NCI-H69 (cell line): ENCODE results near the gene KATNAL2.
A peak's percentile ranks its signal among the peaks of the same experiment; 100 is the strongest.
"Not testable (repeated sequence)": the region's sequence is repeated elsewhere in the genome, so short reads cannot be mapped to it uniquely, and the experiment has no call there.

ENCODE experiments used
- DNase-seq: peaks from one replicate; lab custom pipeline; 2025; lab: John Stamatoyannopoulos, UW

The KATNAL2 gene

DNA sequence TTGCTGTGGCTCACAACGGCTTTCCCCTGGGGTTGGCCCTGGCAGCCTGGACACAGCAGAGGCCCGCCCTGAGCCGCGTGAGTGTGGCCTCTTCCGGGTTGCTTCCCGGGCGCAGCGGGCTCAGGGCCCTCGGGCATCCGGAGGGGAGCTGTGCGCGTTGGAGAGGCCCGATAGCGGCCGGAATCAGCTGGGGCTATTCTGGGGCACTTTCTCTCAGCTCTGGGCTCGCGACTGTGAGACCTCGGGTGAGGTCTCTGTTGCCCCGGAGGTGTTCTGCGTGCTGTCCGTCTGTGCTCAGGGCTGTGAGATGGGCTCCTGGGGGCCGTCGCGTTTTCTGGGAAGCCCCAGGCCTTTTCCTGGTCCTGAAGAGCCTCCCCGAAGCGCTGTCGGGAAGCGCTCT lies 117.2 kb downstream of the KATNAL2 start:
- DNase-seq: not testable (repeated sequence)

DNA sequence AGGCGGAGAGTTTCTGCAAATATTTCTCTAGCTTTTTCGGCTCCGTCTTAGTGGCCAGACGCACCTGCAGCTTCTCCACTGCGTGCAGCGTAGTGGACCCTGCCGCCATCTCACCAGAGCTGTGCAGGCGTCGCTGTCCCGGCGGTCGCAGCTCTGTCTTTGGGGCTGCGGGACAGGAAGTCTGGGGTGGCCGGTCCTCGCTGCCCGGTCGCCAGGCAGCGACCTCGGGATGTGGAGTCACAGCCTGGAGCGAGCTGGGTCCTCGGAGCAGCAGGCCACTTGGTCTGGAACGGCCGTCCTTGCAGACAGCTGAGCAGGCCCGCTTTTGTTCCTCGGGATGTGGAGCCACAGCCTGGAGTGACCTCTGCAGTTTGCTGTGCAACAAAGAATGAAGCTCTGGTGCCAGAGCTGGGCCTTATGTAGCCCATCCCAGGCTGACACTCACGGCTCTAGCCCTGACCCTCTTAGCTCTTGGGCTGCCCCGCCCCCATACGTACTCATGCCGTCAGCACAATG lies 117.8 kb downstream of the KATNAL2 start, which contains the start of gene ELOA2:
Gene ELOA2 (minus strand): TSS at position 466 of the 516 bp plus-strand sequence. CDS start 357 bp downstream, at position 109.
- no peak for DNase-seq

DNA sequence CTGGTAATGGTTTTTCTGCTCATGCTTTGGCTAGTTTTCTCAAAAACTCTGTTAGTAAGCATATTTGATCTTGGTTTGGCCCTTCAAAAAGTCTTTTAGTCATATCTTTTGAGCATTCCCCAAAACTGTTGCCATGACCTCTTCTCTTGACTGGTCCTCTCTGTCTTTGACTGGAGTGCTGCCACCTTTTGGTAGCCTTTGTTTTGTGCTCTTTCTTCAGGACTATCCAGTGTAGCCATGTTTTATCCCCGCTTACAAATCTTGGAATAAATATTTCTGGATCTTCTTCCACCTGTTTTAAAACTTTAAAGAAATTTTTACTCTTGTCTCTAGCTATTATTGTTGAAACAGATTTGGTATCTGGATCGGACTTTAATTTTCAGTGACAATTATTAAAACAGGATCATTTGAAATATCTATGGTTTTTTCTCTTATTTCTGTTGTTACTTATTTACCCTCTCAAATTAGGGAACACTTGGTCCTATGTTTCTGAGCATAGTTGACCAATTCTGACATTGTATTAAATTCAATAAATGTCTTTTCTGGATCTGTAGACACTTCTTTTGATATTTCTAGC lies 119.0 kb downstream of the KATNAL2 start:
- peak; percentile 63 for DNase-seq

DNA sequence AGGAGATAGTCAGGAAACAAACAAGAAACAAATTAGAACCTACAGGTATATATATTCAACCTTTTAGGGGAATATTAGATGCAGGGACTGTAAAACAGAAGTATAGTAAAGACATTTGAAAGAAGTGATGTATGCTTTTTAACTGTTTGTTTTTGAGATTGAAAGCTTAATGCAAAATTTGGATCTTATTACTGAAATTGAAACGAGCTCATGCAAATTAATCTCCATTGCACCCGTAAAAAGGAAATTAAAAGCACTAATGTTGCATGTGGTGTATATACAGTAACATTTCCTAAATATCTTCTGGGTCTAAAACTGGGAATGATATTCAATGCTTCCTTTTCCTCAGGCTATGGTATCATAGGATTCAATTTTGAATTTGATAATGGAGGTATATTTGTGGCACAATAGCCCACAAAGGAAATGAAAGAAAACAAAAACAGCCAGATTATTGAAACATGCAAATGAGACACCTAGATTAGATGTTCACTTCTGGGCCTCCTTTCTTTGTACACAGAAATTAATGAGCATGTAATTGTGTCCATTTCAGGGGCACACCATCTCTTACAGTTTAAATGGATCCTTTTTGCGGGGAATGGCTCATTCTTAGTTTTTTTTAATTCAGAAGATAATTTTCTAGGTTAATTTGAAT lies 119.7 kb downstream of the KATNAL2 start:
- no peak for DNase-seq

DNA sequence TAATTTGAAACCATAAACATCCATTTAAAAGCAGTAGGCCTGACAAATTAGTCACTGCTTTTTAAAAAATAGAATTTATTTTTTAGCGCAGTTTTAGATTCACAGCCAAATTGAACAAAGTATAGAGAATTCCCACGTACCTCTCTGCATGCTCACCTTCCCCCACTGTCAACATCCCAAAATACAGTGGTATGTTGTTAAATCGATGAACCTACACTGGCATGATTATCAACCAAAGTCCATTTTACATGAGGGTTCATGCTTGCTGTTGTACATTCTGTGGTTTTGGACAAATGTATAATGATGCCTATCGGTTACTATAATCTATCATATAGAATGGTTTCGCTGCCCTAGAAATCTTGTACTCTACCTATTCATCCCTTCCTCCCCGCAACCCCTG lies 123.6 kb downstream of the KATNAL2 start:
- no peak for DNase-seq

DNA sequence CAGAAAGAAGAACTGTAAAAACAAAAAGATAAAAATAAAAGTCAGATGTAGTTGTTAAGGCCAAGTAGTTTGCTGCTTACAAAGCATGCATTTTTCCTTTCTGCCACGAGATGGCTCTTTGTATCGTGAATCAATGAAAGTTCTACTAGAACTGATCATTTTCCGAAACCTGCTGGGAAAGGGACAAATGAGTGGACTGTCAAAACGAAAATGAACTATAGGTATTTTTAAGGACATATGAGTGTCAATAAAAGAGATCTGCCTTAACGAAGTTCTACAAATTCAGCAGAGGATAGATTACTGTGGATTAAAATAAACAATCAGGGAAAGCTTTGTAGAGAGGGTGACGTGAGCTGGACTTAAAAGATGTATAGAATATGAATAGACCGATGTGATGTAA lies 133.1 kb downstream of the KATNAL2 start:
- DNase-seq: peak; percentile 63

DNA sequence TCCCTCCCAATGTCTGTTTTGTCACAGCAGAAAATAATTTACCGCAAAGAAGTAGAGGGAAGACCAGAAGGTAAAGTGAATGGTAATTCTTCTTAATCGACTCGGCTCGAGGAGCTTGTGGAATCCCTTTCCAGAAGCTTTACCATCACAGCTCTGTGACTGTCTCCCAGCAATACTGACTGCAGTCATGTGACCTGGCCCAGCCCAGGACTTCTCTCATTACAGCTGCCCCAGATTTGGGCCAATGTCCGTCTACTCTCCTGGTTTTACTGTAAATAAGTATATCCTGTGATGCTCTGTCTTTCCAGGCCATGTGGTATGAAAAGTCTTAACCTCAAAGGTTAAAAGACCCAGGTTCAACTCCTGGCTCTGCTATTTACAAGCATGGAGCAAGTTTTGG lies 137.0 kb downstream of the KATNAL2 start:
- DNase-seq: no peak

DNA sequence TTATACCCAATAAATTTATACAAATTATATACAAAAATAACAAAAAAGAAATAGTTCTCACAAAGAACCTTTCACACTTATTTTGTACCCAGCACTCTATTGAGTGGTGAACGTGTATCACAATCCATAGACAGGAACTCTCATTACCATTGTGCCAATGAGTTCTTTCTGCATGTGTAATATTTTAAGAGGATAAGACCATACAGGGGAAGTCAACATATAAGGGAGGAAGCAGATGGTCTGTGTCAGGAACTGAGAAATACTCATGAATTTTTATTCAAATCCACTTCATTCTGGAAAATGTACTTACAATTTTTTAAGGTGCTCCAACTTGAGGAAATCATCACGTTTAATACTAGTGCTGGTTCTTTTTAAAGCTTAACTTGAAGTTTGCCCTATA lies 145.1 kb downstream of the KATNAL2 start:
- no peak for DNase-seq

DNA sequence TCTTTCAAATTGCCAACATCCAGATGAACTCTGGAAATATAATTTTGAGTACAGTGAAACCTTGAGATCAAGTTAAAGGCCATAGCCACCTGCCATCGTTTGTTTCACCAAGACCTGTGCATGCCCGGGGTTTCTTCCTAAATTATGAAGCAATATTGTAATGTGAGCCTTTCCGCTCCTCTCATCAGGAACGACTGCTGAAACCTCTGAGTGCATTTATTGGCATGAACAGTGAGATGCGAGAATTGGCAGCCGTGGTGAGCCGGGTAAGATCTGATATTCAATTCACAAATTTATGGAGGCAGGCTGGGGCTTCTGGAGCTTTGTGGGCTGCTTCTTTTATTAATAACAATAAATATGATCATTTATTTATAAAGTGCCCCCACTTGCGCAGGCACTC lies 145.7 kb downstream of the KATNAL2 start:
- DNase-seq: no peak

DNA sequence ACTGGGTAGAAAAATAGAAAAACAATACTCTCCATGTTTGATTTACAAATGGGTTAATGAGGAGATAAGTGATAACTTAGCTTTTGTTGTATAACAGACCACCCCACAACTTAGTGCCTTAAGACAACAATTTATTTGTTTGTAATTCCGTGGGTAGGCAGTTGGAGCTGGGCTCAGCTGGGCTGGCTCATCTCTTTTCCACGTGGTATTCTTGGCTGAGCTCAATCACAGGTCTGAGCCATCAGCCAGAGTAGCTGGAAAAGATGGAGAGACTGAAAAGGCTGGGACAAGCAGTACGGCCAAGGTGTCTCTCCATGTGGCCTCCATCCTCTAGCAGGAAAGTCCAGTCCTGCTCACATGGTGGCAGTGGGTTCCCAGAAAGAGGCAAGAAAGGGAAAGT lies 150.2 kb downstream of the KATNAL2 start:
- DNase-seq: no peak

DNA sequence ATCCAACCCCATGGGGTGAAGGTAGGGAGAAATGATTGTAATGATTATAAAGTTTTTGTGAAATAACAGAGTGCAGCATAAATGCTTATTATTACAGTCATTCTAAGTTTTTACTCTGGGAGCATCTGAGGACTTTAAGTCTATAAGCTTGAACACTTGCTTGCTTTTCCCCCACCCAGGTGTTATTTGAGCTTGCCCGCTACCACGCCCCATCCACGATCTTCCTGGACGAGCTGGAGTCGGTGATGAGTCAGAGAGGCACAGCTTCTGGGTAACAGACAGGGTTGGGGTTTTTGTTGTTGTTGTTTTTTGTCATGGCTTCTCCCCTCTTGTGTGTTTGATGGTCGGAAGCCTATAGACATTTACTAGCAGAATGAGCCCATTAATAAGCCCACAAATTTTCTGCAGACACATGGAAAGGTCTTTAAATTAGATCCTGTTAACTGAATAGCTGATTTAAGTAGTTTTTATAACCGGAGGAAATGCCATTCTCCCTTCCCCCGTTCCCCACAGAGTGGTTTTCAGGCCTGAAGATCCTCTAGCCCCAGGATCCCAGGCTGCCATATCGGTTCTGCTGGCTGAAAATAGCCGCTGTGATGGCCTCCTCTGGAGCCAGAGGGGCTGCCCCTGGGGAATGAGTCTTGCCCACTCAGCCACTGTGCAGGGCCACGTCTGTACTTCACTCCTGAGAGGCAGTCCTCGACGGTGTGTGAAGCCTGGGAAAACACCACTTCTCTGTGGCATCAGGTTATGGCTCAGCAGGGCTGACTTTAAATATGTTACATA lies 157.9 kb downstream of the KATNAL2 start:
- peak; percentile 61 for DNase-seq

DNA sequence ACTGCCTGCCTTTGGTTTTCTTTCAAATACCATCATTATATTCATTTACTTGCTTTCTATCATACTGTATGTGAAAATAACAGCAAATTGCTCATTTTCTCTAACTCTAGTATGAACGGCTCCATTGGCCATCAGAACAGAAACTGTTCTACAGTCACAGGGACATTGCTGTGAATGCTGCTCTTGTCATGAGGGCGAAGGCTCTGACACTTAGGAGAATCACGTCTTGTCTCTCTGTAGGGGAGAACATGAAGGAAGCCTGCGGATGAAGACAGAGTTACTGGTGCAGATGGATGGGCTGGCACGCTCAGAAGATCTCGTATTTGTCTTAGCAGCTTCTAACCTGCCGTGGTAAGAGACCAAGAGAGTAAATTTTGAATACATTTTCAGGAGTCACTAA lies 159.7 kb downstream of the KATNAL2 start:
- no peak for DNase-seq

DNA sequence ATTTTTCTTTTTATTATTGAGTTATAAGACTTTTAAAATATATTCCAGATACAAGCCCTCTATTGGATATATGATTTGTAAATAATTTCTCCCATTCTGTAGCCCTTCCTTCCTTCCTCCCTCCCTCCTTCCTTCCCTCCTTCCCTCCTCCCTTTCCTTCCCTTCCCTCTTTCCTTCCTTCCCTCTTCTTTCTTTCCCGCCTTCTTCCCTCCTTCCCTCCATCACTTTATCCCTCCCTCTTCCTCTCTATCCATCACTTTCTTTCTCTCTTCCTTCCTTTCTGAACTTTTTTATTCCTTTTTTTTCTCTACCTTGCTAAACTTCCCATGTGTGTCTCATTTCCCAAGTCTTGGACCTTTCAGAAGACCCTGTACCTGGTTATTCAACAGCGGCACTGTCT lies 163.5 kb downstream of the KATNAL2 start:
- DNase-seq: no peak

DNA sequence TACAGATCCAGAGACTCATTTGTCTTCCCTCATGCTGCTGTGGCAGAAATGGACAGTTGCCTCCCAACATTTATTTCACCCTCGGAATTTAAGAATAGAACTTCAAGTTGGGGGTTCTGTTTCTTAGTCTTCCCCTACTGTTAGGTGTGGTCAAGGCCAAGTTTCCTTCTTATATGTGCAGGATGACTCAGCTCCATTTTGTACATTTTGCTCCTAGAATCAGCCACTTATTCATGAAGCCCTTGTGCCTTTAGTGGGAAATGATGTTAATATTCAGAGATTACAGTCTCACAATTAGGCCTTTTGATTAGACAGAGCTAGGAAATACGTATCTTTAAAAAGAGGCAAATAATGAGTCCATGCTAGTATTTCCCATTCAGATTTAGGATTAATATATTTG lies 164.2 kb downstream of the KATNAL2 start:
- DNase-seq: no peak

DNA sequence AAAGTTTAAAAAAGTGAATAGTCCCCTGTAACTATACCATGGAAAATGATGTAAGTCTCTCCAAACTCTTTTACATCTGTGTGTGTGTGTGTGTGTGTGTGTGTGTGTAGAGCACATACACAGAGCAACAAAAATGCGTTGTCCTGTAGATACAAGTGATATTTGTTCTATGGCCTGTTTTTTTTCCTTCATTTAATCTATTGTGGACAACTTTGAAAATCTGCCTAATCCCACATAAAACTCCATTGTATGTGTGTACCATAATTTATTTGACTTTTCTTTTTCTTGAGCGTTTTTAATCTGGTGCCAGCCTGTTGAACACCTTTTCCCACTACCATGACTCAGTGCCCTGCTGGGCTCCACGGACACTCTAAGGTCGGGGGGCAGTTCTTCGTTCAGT lies 170.3 kb downstream of the KATNAL2 start:
- no peak for DNase-seq

DNA sequence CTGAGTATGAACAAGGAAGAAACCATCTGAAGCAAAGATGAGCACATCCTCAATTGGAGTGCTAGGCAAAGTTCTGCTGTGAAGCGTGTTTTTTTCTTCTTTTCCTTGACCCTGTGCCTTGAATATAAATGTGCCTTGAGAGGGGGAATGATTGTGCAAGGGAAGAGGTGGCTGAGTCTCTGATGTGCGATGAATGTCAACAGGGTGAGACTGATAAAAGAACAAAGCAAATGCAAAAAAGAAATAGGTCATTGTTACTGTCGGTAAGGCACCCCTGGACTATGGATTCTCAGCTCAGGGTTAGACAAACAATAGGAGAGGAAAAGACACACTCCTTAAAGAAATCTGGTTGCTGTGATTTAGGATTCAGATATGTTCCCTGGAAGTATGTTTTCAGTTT lies 178.4 kb downstream of the KATNAL2 start:
- DNase-seq: no peak

DNA sequence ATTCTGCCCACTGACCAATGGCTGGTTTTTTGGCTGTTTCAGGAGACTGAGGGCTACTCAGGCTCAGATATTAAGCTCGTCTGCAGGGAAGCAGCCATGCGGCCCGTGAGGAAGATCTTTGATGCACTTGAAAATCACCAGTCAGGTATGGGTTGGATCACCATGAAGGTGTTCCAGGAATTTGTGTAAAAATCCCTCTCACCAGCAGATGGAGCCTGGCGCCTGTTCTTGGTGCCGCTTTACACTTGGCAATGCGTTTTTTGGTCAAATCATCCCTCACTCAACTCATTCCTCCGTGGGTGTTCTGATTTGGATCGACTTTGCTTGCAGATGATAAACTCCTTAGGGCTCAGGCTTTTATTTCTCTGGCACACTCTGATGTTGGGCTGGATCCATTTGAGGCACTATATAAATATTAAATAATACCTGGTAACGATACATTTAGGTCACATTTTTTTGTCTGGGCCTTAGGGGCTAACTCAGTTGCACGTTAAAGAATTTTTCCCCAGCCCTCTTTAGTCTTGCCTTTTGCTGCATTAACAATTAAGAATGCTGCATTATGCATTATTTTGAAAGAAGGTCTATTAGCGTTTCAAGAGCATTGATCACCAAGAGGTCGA lies 182.9 kb downstream of the KATNAL2 start:
- peak; percentile 78 for DNase-seq

DNA sequence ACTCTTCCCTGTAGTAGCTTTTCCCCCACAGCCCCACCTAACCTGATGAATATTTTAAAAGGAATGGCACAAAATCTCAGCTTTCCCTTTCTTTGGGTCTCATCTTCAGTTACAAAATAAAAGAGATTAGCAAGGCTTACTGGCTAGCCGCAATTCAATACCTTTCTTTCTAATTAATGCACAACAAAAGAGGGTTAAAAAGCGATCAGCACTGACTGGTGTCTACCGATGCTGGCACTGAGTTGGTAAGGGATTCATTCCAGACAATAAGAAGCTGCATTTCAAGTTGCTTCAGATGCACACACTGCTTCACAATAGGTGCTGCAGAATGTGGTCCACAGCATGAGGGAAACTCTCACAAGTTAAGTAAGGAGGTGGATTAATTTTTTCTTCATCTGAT lies 191.0 kb downstream of the KATNAL2 start:
- no peak for DNase-seq

DNA sequence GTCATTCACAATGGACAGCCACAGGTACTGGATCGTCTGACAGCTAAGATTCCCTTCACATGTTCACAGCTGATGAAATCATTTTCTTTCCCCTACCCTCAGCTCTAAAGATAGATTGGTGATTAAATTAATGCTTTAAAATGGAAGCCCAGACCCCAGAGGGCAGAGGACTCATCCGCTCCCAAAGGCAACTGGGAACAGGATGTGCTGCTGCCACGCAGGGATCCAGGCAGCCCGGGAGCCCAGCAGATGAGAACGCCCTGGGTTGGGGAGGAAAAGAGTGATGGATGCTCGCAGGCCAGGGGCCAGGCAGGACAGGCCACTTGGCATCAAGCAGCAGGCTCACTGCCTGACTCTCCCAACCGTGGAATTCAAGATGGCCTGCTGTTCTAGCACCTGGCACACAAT lies 191.6 kb downstream of the KATNAL2 start:
- DNase-seq: no peak

DNA sequence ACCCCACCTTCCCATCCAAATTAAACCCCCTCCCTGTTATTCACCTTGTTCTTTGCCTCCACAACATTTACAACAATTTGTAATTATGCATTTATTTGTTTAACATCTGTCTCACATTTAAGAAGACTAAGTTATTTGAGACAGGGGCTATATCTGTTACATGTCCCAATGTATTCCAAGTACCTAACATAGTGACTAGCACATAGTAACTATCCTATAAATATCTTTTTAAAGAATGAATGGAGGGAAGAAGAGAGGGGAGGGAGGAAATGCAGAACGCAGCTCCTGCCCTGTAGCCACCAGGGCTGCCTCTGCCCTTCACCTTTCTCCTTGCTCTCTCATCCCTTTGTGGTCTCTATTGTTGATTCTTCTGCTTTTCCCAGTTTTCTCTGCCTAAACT lies 192.3 kb downstream of the KATNAL2 start:
- DNase-seq: no peak

DNA sequence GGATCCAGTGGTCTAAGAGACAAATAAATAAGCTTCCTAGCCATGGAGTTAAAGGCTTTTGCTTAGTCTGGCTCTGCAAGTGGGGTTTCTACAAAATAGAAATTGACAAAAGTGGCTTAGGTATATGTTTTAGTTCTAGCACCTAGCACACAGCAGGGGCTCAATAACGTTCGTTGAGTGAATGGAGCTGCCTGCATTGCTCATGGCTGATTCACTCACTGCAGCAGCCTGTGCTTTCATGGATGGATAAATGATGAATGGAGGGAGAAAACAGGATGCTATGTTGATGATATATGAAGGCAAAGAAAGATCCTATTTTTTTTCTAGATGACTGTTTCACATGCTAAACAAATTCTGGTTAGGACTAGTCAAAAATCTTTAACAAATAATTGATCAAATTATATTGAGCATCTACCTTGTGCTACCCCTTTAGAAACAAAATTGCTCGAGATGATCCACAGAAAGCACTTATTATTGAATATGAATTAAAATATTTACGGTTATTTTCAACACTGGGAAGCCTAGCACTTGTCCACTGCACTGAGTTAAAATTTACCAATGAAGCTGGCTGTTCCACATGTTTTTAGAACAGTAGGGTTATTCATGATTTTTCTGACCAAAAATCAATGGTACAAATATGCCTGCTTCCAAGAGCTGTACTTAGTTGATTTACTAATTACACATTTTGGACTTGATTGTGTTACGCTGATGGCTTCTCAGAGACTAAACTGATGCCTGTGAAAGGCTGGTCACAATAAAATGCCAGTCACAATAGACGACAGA lies 193.3 kb downstream of the KATNAL2 start:
- DNase-seq: no peak
